Osteoblast (primary cell): ENCODE results near the gene TMEM167B. TPM values are rescaled to one million over a fixed set of nuclear protein-coding genes. Genes with fewer than 3 reads are reported as not detected.
A peak's percentile ranks its signal among the peaks of the same experiment; 100 is the strongest.

Experiments used
- DNase-seq: peaks from one replicate; pipeline ENCODE4 v3.0.0; 2011; ENCODE audit warnings: low spot score, mixed read lengths; ENCODE audit not compliant: insufficient read length; ENCODE audit errors: missing footprints
- H2AFZ ChIP-seq: 2 replicates; pipeline ENCODE4 v1.6.0; 2011; ENCODE audit warnings: mild to moderate bottlenecking, low read length
- H3K27ac ChIP-seq: 2 replicates; pipeline ENCODE4 v1.5.1; 2011; ENCODE audit warnings: mild to moderate bottlenecking, low read depth, low read length, moderate library complexity
- H3K27me3 ChIP-seq: 2 replicates; pipeline ENCODE4 v1.6.0; 2012; ENCODE audit warnings: mild to moderate bottlenecking, control low read depth, inconsistent platforms, low read length, moderate library complexity; ENCODE audit not compliant: insufficient read depth
- H3K36me3 ChIP-seq: 2 replicates; pipeline ENCODE4 v1.5.1; 2011; ENCODE audit warnings: mild to moderate bottlenecking, low read length, control low read depth, moderate library complexity; ENCODE audit not compliant: insufficient read depth
- H3K4me1 ChIP-seq: 2 replicates; pipeline ENCODE4 v1.5.1; 2011; ENCODE audit warnings: mild to moderate bottlenecking, low read length, control low read depth, moderate library complexity; ENCODE audit not compliant: insufficient read depth
- H3K4me2 ChIP-seq: 2 replicates; pipeline ENCODE4 v1.6.0; 2011; ENCODE audit warnings: mild to moderate bottlenecking, low read length; ENCODE audit not compliant: insufficient read depth
- H3K4me3 ChIP-seq: fragments of 200-600 bp; sonication (generic); 3 replicates; pipeline ENCODE4 v1.5.1; 2012; ENCODE audit warnings: mild to moderate bottlenecking, low read length, inconsistent platforms; ENCODE audit not compliant: insufficient read depth
- H3K79me2 ChIP-seq: 2 replicates; pipeline ENCODE4 v1.6.0; 2012; ENCODE audit warnings: mild to moderate bottlenecking, low read length, control low read depth, inconsistent platforms; ENCODE audit not compliant: insufficient read depth
- H3K9me3 ChIP-seq: 2 replicates; pipeline ENCODE4 v1.5.1; 2011; ENCODE audit warnings: low read depth, low read length, control low read depth
- H4K20me1 ChIP-seq: 2 replicates; pipeline ENCODE4 v1.6.0; 2012; ENCODE audit warnings: mild to moderate bottlenecking, low read length, control low read depth; ENCODE audit not compliant: insufficient read depth
- CTCF ChIP-seq: IDR thresholded peaks from 2 replicates; pipeline ENCODE4 v1.5.1; 2011; ENCODE audit warnings: mild to moderate bottlenecking, low read depth, low read length, moderate library complexity; ENCODE audit errors: extremely low read depth
- total RNA-seq: library from RNA; depleted of rRNA; stranded (reverse); fragments of >200 nt; gene quantifications from 2 replicates; pipeline ENCODE4 v1.2.3, GENCODE V29; 2012

Gene TMEM167B
- total RNA-seq, 1 donor: 24.6 TPM

GRCh38 chr1:109089242-109090015 lies 1.1 kb upstream of the TMEM167B start:
- peak overlapping the region; percentile 84 for H3K4me2 ChIP-seq
- no peaks in the 10 kb centered on the region for H4K20me1 ChIP-seq
- H2AFZ ChIP-seq: peak overlapping the region; percentile 17
- peak; percentile 62 for TF ChIP-seq CTCF
- H3K4me1 ChIP-seq: peaks cover 17% of the 10 kb centered on the region
- H3K27ac ChIP-seq: no peak overlapping the region
- H3K9me3 ChIP-seq: no peaks in the 10 kb centered on the region
- peaks cover 32% of the 10 kb centered on the region for H3K79me2 ChIP-seq
- peak overlapping the region; percentile 87 for H3K4me3 ChIP-seq
- H3K27me3 ChIP-seq: no peaks in the 10 kb centered on the region
- peaks cover 14% of the 10 kb centered on the region for H3K36me3 ChIP-seq
- peak; percentile 90 for DNase-seq

GRCh38 chr1:109091078-109091838 lies 694 bp downstream of the TMEM167B start:
- DNase-seq: peak; percentile 79
- H3K4me1 ChIP-seq: peaks cover 17% of the 10 kb centered on the region
- H3K27ac ChIP-seq: peak overlapping the region; percentile 96
- H3K27me3 ChIP-seq: no peaks in the 10 kb centered on the region
- H3K4me3 ChIP-seq: peak overlapping the region; percentile 87
- H2AFZ ChIP-seq: peak overlapping the region; percentile 97
- no peaks in the 10 kb centered on the region for H4K20me1 ChIP-seq
- TF ChIP-seq CTCF: no peak
- no peaks in the 10 kb centered on the region for H3K9me3 ChIP-seq
- H3K79me2 ChIP-seq: peaks cover 48% of the 10 kb centered on the region
- H3K4me2 ChIP-seq: peak overlapping the region; percentile 84
- H3K36me3 ChIP-seq: peaks cover 21% of the 10 kb centered on the region

GRCh38 chr1:109091839-109092193 lies 1.3 kb downstream of the TMEM167B start:
- Histone ChIP-seq H3K27ac (peak overlapping the region; percentile 96), H4K20me1 (no peaks in the 10 kb centered on the region), H3K36me3 (peaks cover 21% of the 10 kb centered on the region), H3K4me1 (peaks cover 17% of the 10 kb centered on the region), H3K27me3 (no peaks in the 10 kb centered on the region), H3K9me3 (no peaks in the 10 kb centered on the region), H3K79me2 (peaks cover 48% of the 10 kb centered on the region), H2AFZ (peak overlapping the region; percentile 6), H3K4me2 (peak overlapping the region; percentile 84), H3K4me3 (peak overlapping the region; percentile 87)
- no peak for TF ChIP-seq CTCF
- peak; percentile 88 for DNase-seq

- Histone ChIP-seq H3K9me3 (no peaks in the 10 kb centered on the region), H3K36me3 (peaks cover 21% of the 10 kb centered on the region), H3K27me3 (no peaks in the 10 kb centered on the region), H2AFZ (no peak overlapping the region), H3K4me2 (no peak overlapping the region), H3K79me2 (peaks cover 48% of the 10 kb centered on the region), H4K20me1 (no peaks in the 10 kb centered on the region), H3K27ac (peak overlapping the region; percentile 0), H3K4me1 (peaks cover 17% of the 10 kb centered on the region), H3K4me3 (no peak overlapping the region)
- no peak for TF ChIP-seq CTCF
- DNase-seq: no peak
Measured at GRCh38 chr1:109094377-109094803, 3.8 kb downstream of the TMEM167B start.
